Adrenal gland (tissue), 5 donors: ENCODE data around the gene BCKDHA.

Experiments
- CTCF ChIP-seq, 6 experiments: fragments of 450-650 bp in 4 of 6; fragments of 200-600 bp in 2 of 6; sonication (generic) in 1 of 6; IDR thresholded peaks; 1 replicate in 5 of 6; 2 replicates in 1 of 6; pipeline versions ENCODE4 v1.5.1 to v1.8.0; 2016 to 2021; ENCODE audit warnings: antibody characterized with exemption in 6 of 6, mild to moderate bottlenecking in 2 of 6, moderate library complexity in 1 of 6
- POLR2A ChIP-seq, 2 donors: fragments of 450-650 bp; IDR thresholded peaks; one replicate each; pipeline ENCODE4 v1.6.1; 2017; ENCODE audit warnings: antibody characterized with exemption in 2 of 2, mild to moderate bottlenecking in 2 of 2, moderate library complexity in 1 of 2
- donor health status: DM: no; HTN: no; CAD: no.

- TF ChIP-seq CTCF (IDR thresholded peaks at IDR 0.05) (no peak), POLR2A (IDR thresholded peaks at IDR 0.05) (no peak)
Observed at GRCh38 chr19:41376241-41376997, 21.2 kb upstream of the BCKDHA start, which contains the start of gene TMEM91.
